ENCODE data around the gene SOX13. TPM values are rescaled to one million over a fixed set of nuclear protein-coding genes. Genes with fewer than 3 reads are reported as not detected.

The SOX13 gene
- total and polyA plus RNA-seq, 9 of the 15 experiments (the other 6 are each of a cell fraction or from before 2014, with no cell fraction given), result 0.03 to 0.35 (median 0.06) TPM; not detected in 5

DNA sequence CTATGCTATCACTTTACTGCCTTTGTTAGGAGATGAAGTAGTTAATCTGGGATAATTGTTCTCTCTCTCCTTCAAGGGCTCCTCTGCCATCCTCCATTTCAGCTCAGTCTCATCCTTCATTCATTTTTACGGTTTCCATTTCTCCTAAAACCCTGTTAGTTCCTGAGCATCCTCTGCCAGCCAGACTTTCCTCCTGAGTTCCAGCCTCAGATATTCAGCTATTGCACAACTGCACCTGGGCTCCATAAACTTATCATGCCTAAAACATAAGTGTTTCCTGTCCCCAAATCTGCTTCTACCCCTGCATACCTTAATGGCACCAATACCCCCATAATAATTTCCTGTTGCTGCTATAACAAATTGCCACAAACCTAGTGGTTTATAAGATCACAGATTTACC is 39.6 kb upstream of the SOX13 start:
- Histone ChIP-seq H3K9me3 (replicated peaks; ENCODE audit: control insufficient read depth, insufficient read depth, low read depth, low read length) (no peaks in the 10 kb centered on the region), H3K79me2 (ENCODE audit: control insufficient read depth, insufficient read depth, low read length) (no peaks in the 10 kb centered on the region), H3K4me2 (ENCODE audit: insufficient read depth, low read length) (no peak overlapping the region), H3K36me3 (ENCODE audit: control insufficient read depth, insufficient read depth, low read length) (no peaks in the 10 kb centered on the region), H4K20me1 (replicated peaks; ENCODE audit: control insufficient read depth, insufficient read depth, low read length) (no peaks in the 10 kb centered on the region), H3K27me3 (ENCODE audit: control insufficient read depth in 2 of 2, insufficient read depth in 2 of 2, low read length in 2 of 2) (peaks cover 19 to 45% of the 10 kb centered on the region in 2 experiments), H2AFZ (ENCODE audit: low read depth, low read length) (no peak overlapping the region), H3K4me3 (no peak overlapping the region), H3K27ac (ENCODE audit: extremely low read depth, low read depth, low read length) (no peak overlapping the region), H3K9ac (ENCODE audit: insufficient read depth in 1 of 2, low read depth in 2 of 2, low read length in 2 of 2) (no peak overlapping the region), H3K9me1 (ENCODE audit: control insufficient read depth, insufficient read depth, low read length) (no peaks in the 10 kb centered on the region), H3K4me1 (replicated peaks in 1 of 2; ENCODE audit: control insufficient read depth in 2 of 2, insufficient read depth in 2 of 2, low read length in 2 of 2) (no peaks in the 10 kb centered on the region)
- intact Hi-C loops (cut with micrococcal nuclease), result no loop called here
- CTCF ChIA-PET (ENCODE audit: low intra/inter-chr PET ratio), result no interaction called here
- ATAC-seq, result no peak
- in situ Hi-C loops (cut with MboI), result no loop called here
- BruUV-seq (replicated peaks), result no TSS peak
- TF ChIP-seq CEBPB (tag; IDR thresholded peaks at IDR 0.05) (peak; percentile 43; the same call in 1 of the 2 replicates), RFX5 (IDR thresholded peaks at IDR 0.05; ENCODE audit: low read depth, low read length) (no peak), TGIF2 (CRISPR knock-in tag; IDR thresholded peaks at IDR 0.05) (no peak), BCL6 (CRISPR knock-in tag; IDR thresholded peaks at IDR 0.05) (no peak), CEBPG (CRISPR knock-in tag; IDR thresholded peaks at IDR 0.05) (no peak), CEBPG (tag; conservative IDR thresholded peaks at IDR 0.05 in 1 of 2, IDR thresholded peaks at IDR 0.05 in 1 of 2) (peak in 1 of 2 experiments; percentile 36; a peak in 2 of 4 replicates), SUPT5H (IDR thresholded peaks at IDR 0.05) (no peak)
- POLR2A ChIA-PET, result no interaction called here
- no peak for DNase-seq (ENCODE audit: extremely low read depth in 1 of 4, low spot score in 3 of 4)
- WGBS (ENCODE audit: insufficient coverage, low coverage, missing lambda C conversion rate), result 0% methylated on average over 1 of the region's 1 CpG
- FAIRE-seq, result no peak
